HG03025 (cell line): ENCODE data around the gene CFAP70.
"Not testable (repeated sequence)": the region's sequence is repeated elsewhere in the genome, so short reads cannot be mapped to it uniquely, and the experiment has no call there.

Source experiments
- ATAC-seq: cut with Tn5 transposase; IDR thresholded peaks from one replicate; pipeline ENCODE4 v1.9.1; 2021; ENCODE audit warnings: mild to moderate bottlenecking, moderate library complexity; ENCODE audit not compliant: unreplicated experiment, low FRiP score

Gene CFAP70

DNA sequence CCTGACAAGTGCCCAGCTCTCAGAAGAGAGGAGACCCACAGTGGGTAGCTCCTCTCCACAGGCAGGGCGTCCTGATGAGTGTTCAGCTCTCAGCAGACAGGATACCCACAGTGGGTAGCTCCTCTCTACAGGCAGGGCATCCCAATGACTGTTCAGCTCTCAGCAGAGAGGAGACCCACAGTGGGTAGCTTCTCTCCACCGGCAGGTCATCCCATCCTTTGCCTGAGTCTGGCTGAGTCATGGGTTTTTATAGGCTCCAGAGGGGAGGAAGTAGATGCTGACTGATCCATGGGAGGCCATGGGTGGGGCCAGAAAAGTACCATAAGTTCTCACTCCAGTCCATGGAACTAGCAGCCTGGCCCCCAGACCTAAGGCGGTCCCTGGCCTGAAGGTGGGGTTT is 18.5 kb downstream of the CFAP70 start:
- ATAC-seq, result no peak

DNA sequence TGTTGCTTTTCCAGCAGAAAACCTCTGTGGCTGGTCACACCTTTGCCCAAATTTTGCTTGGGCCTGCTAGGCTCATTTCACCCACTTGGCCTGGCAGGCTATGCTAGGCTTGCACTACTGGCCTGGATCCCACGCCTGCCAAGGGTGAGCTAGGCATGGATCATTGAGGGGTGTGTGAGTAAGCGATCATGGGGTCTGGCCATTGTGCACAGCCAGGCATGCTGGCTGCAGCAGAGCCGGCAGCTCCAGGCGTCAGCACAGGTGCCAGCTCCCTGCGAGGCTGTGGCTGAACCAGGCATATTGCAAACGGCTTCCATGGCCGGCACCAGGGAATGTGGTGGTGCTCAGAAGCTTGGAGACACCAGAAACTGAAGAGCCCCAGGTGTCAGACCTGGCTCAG is 19.2 kb downstream of the CFAP70 start:
- ATAC-seq, result no peak

DNA sequence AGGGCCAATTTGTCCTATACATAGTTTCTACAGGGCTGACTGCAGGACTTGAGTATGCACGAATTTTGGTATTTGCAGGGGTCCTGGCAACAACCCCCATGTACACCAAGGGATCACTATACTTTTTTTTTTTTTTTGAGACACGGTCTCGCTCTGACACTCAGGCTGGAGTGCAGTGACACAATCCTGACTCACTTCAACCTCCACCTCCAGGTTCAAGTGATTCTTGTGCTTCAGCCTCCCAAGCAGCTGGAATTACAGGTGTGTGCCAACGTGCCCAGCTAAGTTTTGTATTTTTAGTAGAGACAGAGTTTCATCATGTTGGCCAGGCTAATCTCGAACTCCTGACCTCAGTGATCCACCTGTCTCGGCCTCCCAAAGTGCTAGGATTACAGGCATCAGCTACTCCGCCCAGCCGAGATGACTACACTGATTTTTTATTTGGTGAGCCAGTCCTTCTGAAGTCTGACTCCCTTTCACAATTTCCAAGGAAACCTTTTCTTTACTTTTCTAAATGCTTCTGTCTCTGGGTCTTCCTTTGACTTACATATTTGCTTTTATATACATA is 19.8 kb downstream of the CFAP70 start:
- no peak for ATAC-seq

DNA sequence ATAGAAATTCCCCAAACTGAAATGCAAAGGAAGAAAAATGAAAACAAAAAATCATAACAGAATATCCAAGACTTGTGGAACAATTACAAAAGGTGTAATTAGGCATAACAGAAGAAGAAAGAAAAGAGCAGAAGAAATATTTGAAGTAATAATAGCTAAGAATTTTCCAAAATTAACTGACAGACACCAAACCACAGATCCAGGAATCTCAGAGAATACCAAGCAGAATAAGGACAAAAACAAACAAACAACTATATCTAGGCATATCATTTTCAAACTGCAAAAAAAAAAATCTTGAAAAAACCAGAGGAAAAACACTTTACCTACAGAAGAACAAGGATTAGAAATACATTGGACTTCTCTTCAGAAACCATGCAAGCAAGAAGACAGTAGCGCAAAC is 25.5 kb downstream of the CFAP70 start:
- ATAC-seq, result no peak

DNA sequence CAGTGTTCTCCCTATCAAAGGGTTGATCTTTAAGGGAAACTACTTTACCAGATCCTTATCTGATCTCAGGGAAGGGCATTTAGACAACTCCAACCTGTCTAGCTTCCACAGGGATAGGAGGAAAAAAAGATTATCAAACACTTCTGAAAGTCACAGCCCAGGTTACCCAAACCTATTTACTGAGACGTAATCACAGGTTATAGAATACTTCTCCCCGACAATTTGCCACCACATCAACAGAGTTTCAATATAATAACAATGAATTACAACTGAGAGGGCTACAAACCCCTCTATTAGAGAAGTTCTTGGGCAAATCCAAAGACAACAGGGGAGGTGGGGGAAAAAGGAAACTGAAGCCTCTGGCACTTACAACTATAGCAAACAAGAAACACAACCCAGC is 26.3 kb downstream of the CFAP70 start:
- no peak for ATAC-seq

DNA sequence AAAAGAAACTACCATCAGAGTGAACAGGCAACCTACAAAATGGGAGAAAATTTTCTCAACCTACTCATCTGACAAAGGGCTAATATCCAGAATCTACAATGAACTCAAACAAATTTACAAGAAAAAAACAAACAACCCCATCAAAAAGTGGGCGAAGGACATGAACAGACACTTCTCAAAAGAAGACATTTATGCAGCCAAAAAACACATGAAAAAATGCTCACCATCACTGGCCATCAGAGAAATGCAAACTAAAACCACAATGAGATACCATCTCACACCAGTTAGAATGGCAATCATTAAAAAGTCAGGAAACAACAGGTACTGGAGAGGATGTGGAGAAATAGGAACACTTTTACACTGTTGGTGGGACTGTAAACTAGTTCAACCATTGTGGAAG is 30.1 kb downstream of the CFAP70 start:
- not testable (repeated sequence) for ATAC-seq

DNA sequence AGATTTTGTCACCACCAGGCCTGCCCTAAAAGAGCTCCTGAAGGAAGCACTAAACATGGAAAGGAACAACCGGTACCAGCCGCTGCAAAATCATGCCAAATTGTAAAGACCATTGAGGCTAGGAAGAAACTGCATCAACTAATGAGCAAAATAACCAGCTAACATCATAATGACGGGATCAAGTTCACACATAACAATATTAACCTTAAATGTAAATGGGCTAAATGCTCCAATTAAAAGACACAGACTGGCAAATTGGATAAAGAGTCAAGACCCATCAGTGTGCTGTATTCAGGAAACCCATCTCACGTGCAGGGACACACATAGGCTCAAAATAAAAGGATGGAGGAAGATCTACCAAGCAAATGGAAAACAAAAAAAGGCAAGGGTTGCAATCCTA is 33.4 kb downstream of the CFAP70 start:
- not testable (repeated sequence) for ATAC-seq

DNA sequence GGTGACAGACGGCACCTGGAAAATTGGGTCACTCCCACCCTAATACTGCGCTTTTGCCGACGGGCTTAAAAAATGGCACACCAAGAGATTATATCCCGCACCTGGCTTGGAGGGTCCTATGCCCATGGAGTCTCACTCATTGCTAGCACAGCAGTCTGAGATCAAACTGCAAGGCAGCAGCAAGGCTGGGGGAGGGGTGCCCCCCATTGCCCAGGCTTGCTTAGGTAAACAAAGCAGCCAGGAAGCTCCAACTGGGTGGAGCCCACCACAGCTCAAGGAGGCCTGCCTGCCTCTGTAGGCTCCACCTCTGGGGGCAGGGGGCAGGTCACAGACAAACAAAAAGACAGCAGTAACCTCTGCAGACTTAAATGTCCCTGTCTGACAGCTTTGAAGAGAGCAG is 35.1 kb downstream of the CFAP70 start:
- not testable (repeated sequence) for ATAC-seq

DNA sequence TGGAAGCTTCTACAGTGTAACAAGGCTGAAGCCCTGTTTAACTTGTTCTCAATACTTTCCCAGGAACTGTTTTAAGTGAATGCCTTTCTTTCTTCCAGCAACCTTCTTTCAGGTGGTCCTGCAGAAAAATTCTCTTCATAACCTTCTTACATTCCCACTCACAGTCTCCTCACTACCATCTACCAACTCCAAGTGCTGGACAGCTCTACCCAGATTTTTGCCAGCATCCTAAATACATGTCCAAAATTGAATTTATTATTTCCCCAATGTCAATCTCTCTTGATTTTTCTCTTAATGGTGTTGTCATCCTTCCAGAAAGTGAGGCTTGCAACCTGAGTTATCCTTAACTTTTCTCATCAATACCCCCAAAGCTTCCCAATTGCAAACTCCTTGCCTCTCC is 48.2 kb downstream of the CFAP70 start:
- no peak for ATAC-seq

DNA sequence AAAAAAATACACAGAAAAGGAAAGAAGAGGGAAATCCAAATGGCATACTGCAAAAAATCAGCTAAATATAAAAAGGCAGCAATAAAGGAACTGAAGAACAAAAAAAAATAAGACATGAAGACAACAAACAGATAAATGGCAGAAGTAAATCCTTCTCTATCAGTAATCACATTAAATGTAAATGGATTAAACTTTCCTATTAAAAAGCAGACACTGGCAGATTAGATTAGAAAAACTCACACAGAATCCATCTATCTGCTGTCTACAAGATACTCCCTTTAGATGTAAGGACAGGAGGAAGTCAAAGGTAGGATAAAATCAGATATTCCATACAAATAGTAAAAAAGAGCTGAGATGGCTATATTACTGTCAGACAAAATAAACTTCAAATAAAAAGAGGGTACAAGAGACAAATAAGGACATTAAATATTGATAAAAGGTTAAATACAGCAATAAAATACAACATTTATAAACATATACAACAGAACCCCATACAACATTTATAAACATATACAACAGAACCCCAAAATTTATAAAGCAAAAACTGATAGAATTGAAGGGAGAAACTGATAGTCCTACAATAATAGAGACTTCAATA is 51.4 kb downstream of the CFAP70 start:
- ATAC-seq, result no peak

DNA sequence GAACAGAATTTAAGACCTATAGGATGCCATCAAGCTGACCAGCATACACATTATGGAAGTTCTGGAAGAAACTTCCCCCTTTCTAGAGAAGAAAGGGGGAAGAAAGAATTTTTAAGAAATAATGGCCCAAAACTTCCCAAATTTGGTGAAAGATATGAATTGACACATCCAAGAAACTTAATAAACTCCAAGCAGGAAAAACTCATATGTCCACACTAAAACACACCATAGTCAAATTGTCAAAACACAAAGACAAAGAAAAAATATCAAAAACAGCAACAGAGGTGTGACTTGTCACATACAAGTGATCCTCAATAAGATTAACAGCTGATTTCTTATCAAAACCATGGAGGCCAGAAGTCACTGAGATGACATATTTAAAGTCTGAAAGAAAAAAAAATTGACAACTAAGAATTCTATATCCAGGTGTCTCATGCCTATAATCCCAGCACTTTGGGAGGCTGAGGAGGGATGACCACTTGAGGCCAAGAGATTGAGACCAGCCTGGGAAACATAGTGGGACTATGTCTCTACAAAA is 52.4 kb downstream of the CFAP70 start:
- ATAC-seq, result no peak

DNA sequence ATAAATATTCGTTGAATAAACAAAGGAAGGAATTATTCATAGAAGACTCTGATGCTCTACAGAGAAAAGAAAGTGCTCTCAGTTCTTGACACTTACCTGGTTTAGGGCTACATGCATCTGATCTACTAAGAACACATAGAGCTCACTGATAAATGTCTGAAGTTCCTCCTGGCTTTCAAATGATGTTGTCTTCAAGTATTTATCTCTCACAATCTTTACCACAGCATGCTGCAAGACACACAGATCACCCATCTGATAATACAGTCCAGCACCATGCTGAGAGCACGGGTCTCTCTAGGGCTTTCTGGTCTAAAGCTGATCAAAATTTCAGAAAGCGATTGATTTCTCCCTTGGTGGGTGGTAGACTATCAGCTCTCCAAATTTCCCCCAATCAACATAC is 61.7 kb downstream of the CFAP70 start:
- ATAC-seq, result no peak

DNA sequence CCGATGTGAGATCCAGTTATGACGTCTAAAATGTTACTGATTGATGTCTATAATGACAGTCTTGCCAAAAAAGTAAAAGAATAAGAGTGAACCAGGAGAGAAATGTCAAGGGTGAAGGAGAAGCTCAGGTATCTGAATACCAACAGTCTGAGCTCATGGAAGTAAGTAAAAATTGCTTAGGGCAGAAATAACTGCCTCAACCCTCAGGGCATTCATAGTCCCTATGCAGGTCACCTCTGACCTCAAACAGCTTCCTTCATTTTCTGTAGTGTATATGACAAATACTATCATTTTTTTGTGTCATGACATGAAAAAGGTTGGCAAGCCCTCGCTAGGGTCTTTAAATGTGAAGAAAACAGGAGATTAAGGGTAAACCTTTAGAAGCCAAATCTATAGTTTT is 65.2 kb downstream of the CFAP70 start:
- ATAC-seq, result no peak

DNA sequence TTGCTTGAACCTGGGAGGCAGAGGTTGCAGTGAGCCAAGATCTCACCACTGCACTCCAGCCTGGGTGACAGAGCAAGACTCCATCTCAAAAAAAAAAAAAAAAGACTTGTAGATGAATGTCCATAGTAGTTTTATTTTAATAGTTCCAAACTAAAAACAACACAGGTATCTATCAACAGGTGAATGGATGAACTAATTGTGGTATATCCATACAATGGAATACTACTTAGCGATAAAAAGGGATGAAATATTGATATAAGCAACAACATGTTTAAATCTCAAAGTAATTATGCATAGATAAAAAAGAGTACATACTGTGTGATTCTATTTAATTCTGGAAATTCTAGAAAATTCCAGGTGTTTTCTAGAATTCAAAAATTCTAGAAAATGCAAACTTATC is 68.7 kb downstream of the CFAP70 start:
- no peak for ATAC-seq

DNA sequence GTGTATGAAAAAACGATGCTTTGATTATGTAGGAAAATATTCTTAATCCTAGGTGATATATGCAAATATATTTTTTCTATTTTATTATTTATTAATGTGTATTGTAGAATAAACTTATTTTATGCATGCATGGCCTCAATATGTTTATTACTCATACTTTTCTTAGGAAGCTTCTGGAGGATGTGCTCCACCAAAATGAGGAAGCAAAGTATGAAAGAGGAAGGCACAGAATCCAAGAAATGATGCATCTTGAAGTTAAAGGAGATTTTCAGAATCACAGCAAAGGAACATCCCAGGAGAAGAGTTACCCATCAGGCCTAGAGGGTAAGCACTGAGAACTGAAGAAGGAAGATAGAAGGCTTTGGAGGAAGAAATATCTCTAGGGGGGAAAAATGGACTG is 71.2 kb downstream of the CFAP70 start:
- no peak for ATAC-seq

DNA sequence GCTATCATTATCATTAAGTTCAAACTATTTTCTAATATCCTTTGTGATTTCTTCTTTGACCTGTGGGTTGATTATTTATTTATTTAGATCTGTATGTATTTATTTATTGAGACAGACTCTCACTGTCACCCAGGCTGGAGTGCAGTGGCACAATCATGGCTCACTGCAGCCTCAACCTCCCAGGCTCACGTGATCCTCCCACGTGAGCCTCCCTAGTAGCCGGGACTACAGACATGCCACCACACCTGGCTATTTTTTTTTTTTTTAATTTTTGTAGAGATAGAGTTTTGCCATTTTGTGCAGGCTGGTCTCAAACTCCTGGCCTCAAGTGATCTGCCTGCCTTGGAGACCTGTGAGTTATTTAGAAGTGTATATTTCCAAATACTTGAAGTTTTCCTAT is 77.6 kb downstream of the CFAP70 start:
- no peak for ATAC-seq

DNA sequence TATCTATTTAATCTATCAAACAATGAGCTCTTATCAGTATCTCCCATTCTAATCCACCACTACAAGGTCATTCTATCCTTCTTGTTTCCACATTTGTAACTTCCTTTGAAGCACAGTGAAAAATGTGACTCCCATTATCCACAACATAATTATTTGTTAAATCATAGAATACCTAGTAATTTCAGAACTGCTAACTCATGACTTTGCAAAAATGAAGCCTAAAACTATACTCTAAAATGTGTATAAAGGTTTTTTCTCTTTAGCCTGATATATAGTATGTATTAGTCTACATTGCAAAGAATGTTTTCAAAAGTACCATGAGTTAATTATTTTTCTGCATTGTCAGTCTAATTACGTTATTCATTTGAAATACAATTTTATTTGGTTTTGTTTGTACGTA is 94.2 kb downstream of the CFAP70 start:
- ATAC-seq, result no peak

DNA sequence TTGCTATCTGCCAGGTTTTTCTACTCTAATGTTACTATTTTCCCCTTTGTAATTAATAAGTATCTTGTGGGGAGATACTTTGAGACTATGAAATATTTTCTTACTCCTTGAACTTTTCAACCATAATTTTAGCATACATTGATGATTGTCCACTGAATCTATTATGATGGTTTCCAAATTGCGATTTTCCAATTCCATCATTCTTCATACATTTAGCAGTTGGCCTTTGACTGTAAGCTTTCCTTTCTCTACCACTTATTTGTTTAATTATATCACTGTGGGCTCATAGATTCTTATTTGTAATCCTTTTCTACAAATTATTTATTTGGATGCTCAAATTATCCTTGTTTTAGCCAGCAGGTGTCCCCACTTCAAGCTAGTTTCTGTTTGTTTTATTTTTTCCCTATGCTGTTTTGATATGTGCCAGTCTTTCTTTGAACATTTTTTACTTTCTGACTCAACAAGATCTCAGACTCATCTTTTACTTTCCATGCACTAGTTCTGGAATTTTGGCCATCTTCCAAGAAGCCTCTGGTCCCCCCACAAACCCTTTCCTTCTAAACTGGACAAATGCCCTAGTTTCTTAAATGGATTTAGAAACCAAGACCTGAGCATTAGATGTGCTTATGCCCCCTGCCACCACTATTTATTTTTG is 94.8 kb downstream of the CFAP70 start:
- ATAC-seq, result no peak

DNA sequence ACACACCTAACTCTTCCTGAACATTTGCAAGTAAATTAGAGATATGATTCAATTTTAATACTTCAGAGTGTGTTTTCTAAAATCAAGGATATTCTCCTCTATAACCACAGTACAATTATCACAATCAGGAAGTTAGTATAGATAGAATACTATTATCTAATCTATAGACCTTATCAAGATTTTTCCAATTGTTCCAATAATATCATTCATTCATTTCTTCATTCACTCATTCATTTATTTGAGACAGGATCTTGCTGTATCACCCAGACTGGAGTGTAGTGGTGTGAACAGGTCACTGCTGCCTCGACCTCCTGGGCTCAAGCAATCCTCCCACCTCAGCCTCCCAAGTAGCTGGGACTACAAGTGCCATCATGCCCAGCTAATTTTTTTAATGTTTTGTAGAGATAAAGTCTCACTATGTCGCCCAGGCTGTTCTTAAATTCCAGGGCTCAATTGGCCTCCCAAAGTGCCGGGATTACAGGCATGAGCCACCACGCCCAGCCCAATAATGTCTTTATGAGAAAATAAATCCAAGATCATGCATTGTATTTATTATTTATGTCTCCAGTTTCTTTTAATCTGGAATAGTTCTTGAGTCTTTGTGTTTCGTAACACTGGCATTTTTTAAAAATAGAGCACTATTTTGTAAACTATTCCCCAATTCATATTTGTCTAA is 95.6 kb downstream of the CFAP70 start:
- ATAC-seq, result no peak

DNA sequence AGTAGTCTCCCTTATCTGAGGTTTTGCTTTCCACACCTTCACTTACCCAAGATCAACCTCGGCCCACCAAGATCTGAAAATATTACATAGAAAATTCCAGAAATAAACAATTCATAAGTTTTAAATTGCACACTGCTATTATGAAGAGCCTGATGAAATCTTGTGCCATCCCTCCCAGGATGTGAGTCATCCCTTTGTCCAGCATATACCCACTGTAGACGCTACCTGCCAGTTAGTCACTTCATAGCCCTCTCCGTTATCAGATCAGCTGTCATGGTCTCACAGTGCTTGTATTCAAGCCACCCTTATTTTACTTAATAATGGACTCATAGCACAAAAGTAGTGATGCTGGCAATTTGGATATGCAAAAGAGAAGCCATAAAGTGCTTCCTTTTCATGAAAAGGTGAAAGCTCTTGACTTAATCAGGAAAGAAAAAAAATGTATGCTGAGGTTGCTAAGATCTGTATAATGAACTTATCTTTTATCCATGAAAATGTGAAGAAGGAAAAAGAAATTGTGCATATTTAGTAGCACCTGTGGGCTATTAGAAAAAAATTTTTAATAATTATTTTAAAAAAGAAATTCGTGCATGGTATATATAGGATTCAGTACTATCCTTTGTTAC is 96.4 kb downstream of the CFAP70 start:
- no peak for ATAC-seq

DNA sequence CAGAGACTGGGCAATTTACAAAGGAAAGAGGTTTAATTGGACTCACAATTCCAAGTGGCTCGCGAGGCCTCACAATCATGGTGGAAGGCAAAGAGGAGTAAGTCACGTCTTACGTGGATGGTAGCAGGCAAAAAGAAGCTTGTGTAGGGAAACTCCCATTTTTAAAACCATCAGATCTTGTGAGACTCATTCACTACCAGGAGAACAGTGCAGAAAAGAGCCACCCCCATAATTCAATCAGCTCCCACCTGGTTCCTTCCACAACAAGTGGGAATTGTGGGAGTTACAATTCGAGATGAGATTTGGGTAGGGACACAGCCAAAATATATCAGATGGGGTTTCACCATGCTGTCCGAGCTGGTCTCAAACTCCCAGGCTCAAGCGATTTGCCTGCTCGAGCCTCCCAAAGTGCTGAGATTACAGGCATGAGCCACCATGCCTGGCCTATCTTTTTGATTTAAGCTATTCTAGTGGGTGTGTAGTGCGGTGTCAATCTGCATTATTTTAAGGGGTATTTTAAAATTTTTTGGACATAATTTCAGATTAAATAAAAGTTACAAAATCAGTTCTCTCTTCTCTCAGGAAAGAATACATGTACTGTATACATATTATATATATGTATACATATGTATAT is 97.2 kb downstream of the CFAP70 start:
- ATAC-seq, result no peak
